Measurements from ENCODE around the gene PGR. TPM values are rescaled to one million over a fixed set of nuclear protein-coding genes. Genes with fewer than 3 reads are reported as not detected.
A peak's percentile ranks its signal among the peaks of the same experiment; 100 is the strongest.

The PGR gene
- total RNA-seq (2014; rRNA removed; shearing (Covaris generic)) = 0.05 TPM in 1 of 2 replicates, not detected in the other

GRCh38 chr11:101129203-101129943 lies at the start of gene PGR:
PGR (minus strand) TSS chr11:101129813; CDS start chr11:101129070, 743 bp downstream.
- Histone ChIP-seq H3K9me3 (replicated peaks) (no peaks in the 10 kb centered on the region), H3K36me3 (no peaks in the 10 kb centered on the region), H3K4me1 (no peaks in the 10 kb centered on the region), H3K27me3 (no peaks in the 10 kb centered on the region), H3K4me3 (no peak within 1 kb of the TSS), H3K27ac (no peak within 1 kb of the TSS)
- peak; percentile 35 to 39 for DNase-seq

GRCh38 chr11:101176381-101176780 lies 46.8 kb upstream of the PGR start:
- Histone ChIP-seq H3K4me1 (no peaks in the 10 kb centered on the region), H3K4me3 (no peak overlapping the region), H3K36me3 (no peaks in the 10 kb centered on the region), H3K27me3 (no peaks in the 10 kb centered on the region), H3K27ac (no peak overlapping the region), H3K9me3 (replicated peaks) (no peaks in the 10 kb centered on the region)
- DNase-seq = no peak

GRCh38 chr11:101169944-101170343 lies 40.3 kb upstream of the PGR start:
- Histone ChIP-seq H3K36me3 (no peaks in the 10 kb centered on the region), H3K27ac (no peak overlapping the region), H3K9me3 (replicated peaks) (no peaks in the 10 kb centered on the region), H3K27me3 (no peaks in the 10 kb centered on the region), H3K4me3 (no peak overlapping the region), H3K4me1 (no peaks in the 10 kb centered on the region)
- no peak for DNase-seq

- Histone ChIP-seq H3K4me1 (no peaks in the 10 kb centered on the region), H3K36me3 (no peaks in the 10 kb centered on the region), H3K9me3 (replicated peaks) (no peaks in the 10 kb centered on the region), H3K4me3 (no peak overlapping the region), H3K27me3 (no peaks in the 10 kb centered on the region), H3K27ac (no peak overlapping the region)
- no peak for DNase-seq
Measured at GRCh38 chr11:101166038-101166437, 36.4 kb upstream of the PGR start.

GRCh38 chr11:101158119-101158518 lies 28.5 kb upstream of the PGR start:
- no peaks in the 10 kb centered on the region for H3K9me3 ChIP-seq (replicated peaks)
- H3K4me1 ChIP-seq = no peaks in the 10 kb centered on the region
- no peak for DNase-seq
- no peak overlapping the region for H3K27ac ChIP-seq
- H3K27me3 ChIP-seq = no peaks in the 10 kb centered on the region
- H3K4me3 ChIP-seq = no peak overlapping the region
- H3K36me3 ChIP-seq = no peaks in the 10 kb centered on the region

GRCh38 chr11:101138245-101138930 lies 8.8 kb upstream of the PGR start:
- Histone ChIP-seq H3K27me3 (no peaks in the 10 kb centered on the region), H3K4me1 (no peaks in the 10 kb centered on the region)

GRCh38 chr11:101133190-101133589 lies 3.6 kb upstream of the PGR start:
- no peaks in the 10 kb centered on the region for H3K36me3 ChIP-seq

More at GRCh38 chr11:101138245-101138930, 8.8 kb upstream of the PGR start:
- Histone ChIP-seq H3K27ac (no peak overlapping the region), H3K36me3 (no peaks in the 10 kb centered on the region), H3K9me3 (replicated peaks) (no peaks in the 10 kb centered on the region), H3K4me3 (no peak overlapping the region)
- no peak for DNase-seq

GRCh38 chr11:101128571-101129202 lies 926 bp downstream of the PGR start:
- Histone ChIP-seq H3K9me3 (replicated peaks) (no peaks in the 10 kb centered on the region), H3K36me3 (no peaks in the 10 kb centered on the region), H3K4me1 (no peaks in the 10 kb centered on the region), H3K4me3 (no peak overlapping the region), H3K27me3 (no peaks in the 10 kb centered on the region), H3K27ac (no peak overlapping the region)
- DNase-seq = no peak

More at GRCh38 chr11:101133190-101133589, 3.6 kb upstream of the PGR start:
- no peaks in the 10 kb centered on the region for H3K4me1 ChIP-seq
- no peak overlapping the region for H3K27ac ChIP-seq
- H3K4me3 ChIP-seq = no peak overlapping the region
- H3K27me3 ChIP-seq = no peaks in the 10 kb centered on the region
- no peaks in the 10 kb centered on the region for H3K9me3 ChIP-seq (replicated peaks)
- no peak for DNase-seq

GRCh38 chr11:101127699-101128570 lies 1.7 kb downstream of the PGR start:
- no peaks in the 10 kb centered on the region for H3K27me3 ChIP-seq
- no peak for DNase-seq
- no peak overlapping the region for H3K27ac ChIP-seq
- no peaks in the 10 kb centered on the region for H3K9me3 ChIP-seq (replicated peaks)
- H3K36me3 ChIP-seq = no peaks in the 10 kb centered on the region
- no peaks in the 10 kb centered on the region for H3K4me1 ChIP-seq
- H3K4me3 ChIP-seq = no peak overlapping the region

GRCh38 chr11:101127197-101127698 lies 2.4 kb downstream of the PGR start:
- Histone ChIP-seq H3K36me3 (no peaks in the 10 kb centered on the region), H3K27ac (no peak overlapping the region), H3K4me3 (no peak overlapping the region), H3K4me1 (no peaks in the 10 kb centered on the region), H3K9me3 (replicated peaks) (no peaks in the 10 kb centered on the region), H3K27me3 (no peaks in the 10 kb centered on the region)
- DNase-seq = no peak

- H3K9me3 ChIP-seq (replicated peaks) = no peaks in the 10 kb centered on the region
- H3K27me3 ChIP-seq = no peaks in the 10 kb centered on the region
- no peak for DNase-seq
- no peaks in the 10 kb centered on the region for H3K4me1 ChIP-seq
- no peak overlapping the region for H3K27ac ChIP-seq
- no peaks in the 10 kb centered on the region for H3K36me3 ChIP-seq
- no peak overlapping the region for H3K4me3 ChIP-seq
Measured at GRCh38 chr11:101126551-101127196, 2.9 kb downstream of the PGR start.

GRCh38 chr11:101115671-101116160 lies 13.9 kb downstream of the PGR start:
- Histone ChIP-seq H3K4me1 (no peaks in the 10 kb centered on the region), H3K27me3 (no peaks in the 10 kb centered on the region), H3K27ac (no peak overlapping the region), H3K9me3 (replicated peaks) (no peaks in the 10 kb centered on the region), H3K36me3 (no peaks in the 10 kb centered on the region), H3K4me3 (no peak overlapping the region)
- DNase-seq = no peak

GRCh38 chr11:101113540-101113939 lies 16.1 kb downstream of the PGR start:
- no peaks in the 10 kb centered on the region for H3K9me3 ChIP-seq (replicated peaks)
- no peaks in the 10 kb centered on the region for H3K36me3 ChIP-seq
- H3K4me1 ChIP-seq = no peaks in the 10 kb centered on the region
- H3K4me3 ChIP-seq = no peak overlapping the region
- no peak for DNase-seq
- no peaks in the 10 kb centered on the region for H3K27me3 ChIP-seq
- no peak overlapping the region for H3K27ac ChIP-seq

GRCh38 chr11:101104716-101105115 lies 24.9 kb downstream of the PGR start:
- H3K27me3 ChIP-seq = no peaks in the 10 kb centered on the region
- no peaks in the 10 kb centered on the region for H3K9me3 ChIP-seq (replicated peaks)
- no peak for DNase-seq
- no peak overlapping the region for H3K27ac ChIP-seq
- H3K4me1 ChIP-seq = no peaks in the 10 kb centered on the region
- no peaks in the 10 kb centered on the region for H3K36me3 ChIP-seq
- H3K4me3 ChIP-seq = no peak overlapping the region
